GM12878 (cell line): ENCODE measurements around the gene E2F1. TPM values are rescaled to one million over a fixed set of nuclear protein-coding genes. Genes with fewer than 3 reads are reported as not detected.

Experiments
- ATAC-seq: fragments of 200-7000 bp; cut with Tn5 transposase; 3 replicates; pipeline ENCODE4 v1.9.1; 2020; ENCODE audit warnings: mild to moderate bottlenecking, moderate library complexity
- BruUV-seq: library from RNA; stranded (reverse); fragments of 400-500 nt; replicated peaks from 2 replicates; lab custom pipeline; 2021; lab: Mats Ljungman, UMichigan
- CTCF ChIA-PET: fragments of 300-600 bp; sonication (Branson Sonifier 250); formaldehyde crosslinking; extraction: SDS; loops from one replicate; lab custom pipeline; 2021; ENCODE audit warnings: inconsistent platforms; lab: Yijun Ruan, JAX
- POLR2A ChIA-PET: fragments of 350-600 bp; formaldehyde crosslinking; extraction: SDS; loops from one replicate; lab custom pipeline; 2021; ENCODE audit warnings: inconsistent platforms; lab: Charles Lee
- RAD21 ChIA-PET: fragments of 300-600 bp; sonication (Branson Sonifier 250); formaldehyde crosslinking; loops from one replicate; lab custom pipeline; 2023; ENCODE audit warnings: antibody characterized with exemption; ENCODE audit not compliant: unreplicated experiment; lab: Charles Lee
- SMC1A ChIA-PET: fragments of 300-600 bp; sonication (Branson Sonifier 250); formaldehyde crosslinking; loops from one replicate; lab custom pipeline; 2023; ENCODE audit not compliant: unreplicated experiment, uncharacterized antibody; lab: Charles Lee
- DNase-seq: peaks from one replicate; pipeline ENCODE4 v3.0.0-alpha.2; 2011; ENCODE audit warnings: low read depth, low spot score
- FAIRE-seq: peaks from 3 replicates; lab custom pipeline; 2011; peaks lifted over from hg19 to GRCh38; lab: Jason Lieb, UNC
- H2AFZ ChIP-seq: 2 replicates; pipeline ENCODE4 v1.6.0; 2011; ENCODE audit warnings: low read depth, low read length, control low read depth; ENCODE audit not compliant: control insufficient read depth
- H3K27ac ChIP-seq: 2 replicates; pipeline ENCODE4 v1.5.1; 2011; ENCODE audit warnings: control low read depth; ENCODE audit not compliant: control insufficient read depth, insufficient read depth
- H3K27me3 ChIP-seq, 2 experiments: replicated peaks in 1 of 2; 2 replicates each; pipeline versions ENCODE4 v1.6.0 to v1.6.1; 2011; ENCODE audit warnings: low read length in 1 of 2; ENCODE audit not compliant: control insufficient read depth in 2 of 2, insufficient read depth in 2 of 2
- H3K36me3 ChIP-seq, 2 experiments: 2 replicates each; pipeline ENCODE4 v1.5.1; 2011; ENCODE audit warnings: low read length in 1 of 2; ENCODE audit not compliant: control insufficient read depth in 2 of 2, insufficient read depth in 2 of 2
- H3K4me1 ChIP-seq: 2 replicates; pipeline ENCODE4 v1.6.1; 2011; ENCODE audit warnings: mild to moderate bottlenecking, low read length, moderate library complexity, mixed read lengths; ENCODE audit not compliant: control insufficient read depth, insufficient read depth
- H3K4me2 ChIP-seq: 2 replicates; pipeline ENCODE4 v1.6.0; 2011; ENCODE audit warnings: control low read depth; ENCODE audit not compliant: control insufficient read depth, insufficient read depth
- H3K4me3 ChIP-seq: fragments of 200-600 bp; sonication (generic); 2 replicates; pipeline ENCODE4 v1.5.1; 2016
- H3K79me2 ChIP-seq: 2 replicates; pipeline ENCODE4 v1.6.0; 2011; ENCODE audit warnings: low read length; ENCODE audit not compliant: control insufficient read depth, insufficient read depth
- H3K9ac ChIP-seq: 2 replicates; pipeline ENCODE4 v1.8.0; 2011; ENCODE audit warnings: low read length, control low read depth, mixed read lengths; ENCODE audit not compliant: control insufficient read depth, insufficient read depth
- H3K9me3 ChIP-seq: replicated peaks from 3 replicates; pipeline ENCODE4 v1.5.1; 2011; ENCODE audit warnings: mild to moderate bottlenecking, low read length; ENCODE audit not compliant: control insufficient read depth, insufficient read depth
- H4K20me1 ChIP-seq: 2 replicates; pipeline ENCODE4 v1.6.0; 2011; ENCODE audit not compliant: control insufficient read depth, insufficient read depth
- NFYA ChIP-seq: IDR thresholded peaks from 2 replicates; pipeline ENCODE4 v1.6.1; 2011; ENCODE audit warnings: low read depth, mild to moderate bottlenecking, low read length, improper control_type of control experiment, borderline replicate concordance
- RAD21 ChIP-seq: IDR thresholded peaks from 2 replicates; pipeline ENCODE4 v1.6.1; 2011; ENCODE audit warnings: mild to moderate bottlenecking, low read depth, low read length, moderate library complexity; ENCODE audit not compliant: insufficient read depth
- SPI1 ChIP-seq: IDR thresholded peaks from 2 replicates; pipeline ENCODE4 v1.6.1; 2011; ENCODE audit warnings: low read depth, mild to moderate bottlenecking, low read length, moderate library complexity, borderline replicate concordance; ENCODE audit not compliant: insufficient read depth
- SRF ChIP-seq, 2 experiments: IDR thresholded peaks; 2 replicates each; pipeline ENCODE4 v1.6.1; 2011; ENCODE audit warnings: low read depth in 2 of 2, low read length in 2 of 2, mild to moderate bottlenecking in 1 of 2, moderate library complexity in 1 of 2
- SUZ12 ChIP-seq: fragments of 200-600 bp; sonication (generic); IDR thresholded peaks from one replicate; pipeline ENCODE4 v1.6.1; 2018; ENCODE audit warnings: antibody characterized with exemption, mild to moderate bottlenecking; ENCODE audit not compliant: unreplicated experiment
- TARDBP ChIP-seq: IDR thresholded peaks from 2 replicates; pipeline ENCODE4 v1.6.1; 2016; ENCODE audit warnings: borderline replicate concordance
- TBL1XR1 ChIP-seq: IDR thresholded peaks from 2 replicates; pipeline ENCODE4 v1.6.1; 2012; ENCODE audit warnings: low read depth, low read length, improper control_type of control experiment
- ZNF274 ChIP-seq: IDR thresholded peaks from one replicate; pipeline ENCODE4 v1.8.0; 2011; ENCODE audit not compliant: insufficient read length, insufficient read depth
- WGBS: methylation state at CpG from one replicate; pipeline ENCODE4 v1.1.6; 2016; ENCODE audit warnings: low lambda C conversion rate; ENCODE audit not compliant: insufficient replicate concordance, insufficient coverage; ENCODE audit errors: missing lambda C conversion rate; 5-methylcytosine and 5-hydroxymethylcytosine counted together
- in situ Hi-C: fragments of 300-500 bp; cut with MboI; formaldehyde crosslinking; loops from 9 replicates; pipeline ENCODE4 v1.14.3; 2018; ENCODE audit warnings: mixed read lengths
- intact Hi-C: fragments of 100-400 bp; cut with micrococcal nuclease; formaldehyde crosslinking; loops from one replicate; pipeline ENCODE4 v1.14.2; 2022; ENCODE audit not compliant: unreplicated experiment
- polyA plus RNA-seq, 11 experiments: library from polyadenylated mRNA; depleted of rRNA in 4 of 11; unstranded in 6 of 11; stranded (reverse) in 5 of 11; fragments of >200 nt; fragmentation: Nextera tagmentation in 4 of 11; fragmentation: Illumina TruSeq in 1 of 11; extraction: Ambion mirVana in 4 of 11; extraction: Trizol in 1 of 11; gene quantifications; 1 replicate in 1 of 11; 2 replicates in 10 of 11; pipeline versions ENCODE4 v1.2.1 to v1.2.3, GENCODE V29; 2011 to 2016; ENCODE audit warnings: inconsistent platforms in 2 of 11, missing spikeins in 2 of 11, low read depth in 1 of 11
- total RNA-seq, 4 experiments: library from RNA; depleted of rRNA in 3 of 4; stranded (reverse); fragments of >200 nt in 3 of 4; fragmentation: Illumina TruSeq in 1 of 4; extraction: Trizol in 1 of 4; gene quantifications; 2 replicates each; pipeline versions ENCODE4 v1.2.1 to v1.2.3, GENCODE V29; 2013 to 2021
- TF ChIP-seq, protein P1 (sequence below): fragments of 450-650 bp; IDR thresholded peaks from 2 replicates; pipeline ENCODE4 v1.6.1; 2017; ENCODE audit warnings: mild to moderate bottlenecking
- TF ChIP-seq, protein P2 (sequence below), 3 experiments: IDR thresholded peaks in 2 of 3; conservative IDR thresholded peaks in 1 of 3; 2 replicates each; pipeline ENCODE4 v1.5.1; 2011; ENCODE audit warnings: low read depth in 3 of 3, low read length in 3 of 3, mild to moderate bottlenecking in 3 of 3, control low read depth in 2 of 3, moderate library complexity in 2 of 3, inconsistent platforms in 1 of 3, mixed read lengths in 1 of 3; ENCODE audit not compliant: control insufficient read depth in 2 of 3, insufficient read depth in 1 of 3; ENCODE audit errors: extremely low read depth in 1 of 3

E2F1 gene
- total and polyA plus RNA-seq, 10 of the 15 experiments (the other 5 are each of a cell fraction or from before 2014, with no cell fraction given) = 0.29 to 50.2 (median 19.7) TPM

DNA sequence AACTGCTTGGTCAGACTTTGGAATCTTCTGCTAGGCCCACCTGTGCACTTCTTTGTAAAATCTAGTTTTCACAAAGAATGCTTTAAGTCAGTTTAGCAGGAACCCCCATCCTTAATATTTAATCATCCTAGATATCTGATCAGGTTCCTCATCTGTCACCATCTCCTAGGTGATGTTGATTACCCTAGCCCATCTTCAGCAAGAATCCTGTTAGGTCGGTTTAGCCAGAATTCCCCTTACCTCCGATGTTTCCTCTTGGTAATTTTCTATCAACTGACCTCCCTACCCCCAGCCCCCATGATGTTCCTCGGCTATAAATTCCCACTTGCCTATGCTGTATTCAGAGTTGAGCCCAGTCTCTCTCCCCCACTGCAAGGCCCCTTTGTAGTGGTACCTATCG lies 42.9 kb upstream of the E2F1 start:
- ATAC-seq (no peak), DNase-seq (no peak), FAIRE-seq (no peak)
- no peaks in the 10 kb centered on the region for H3K9me3 ChIP-seq
- ChIA-PET CTCF (no interaction called here), POLR2A (no interaction called here), RAD21 (no interaction called here), SMC1A (interaction anchor here (0.7 kb wide), 1 partner anchor 9 kb away, joined by 3 read pairs; the partner anchor contains the start of gene PXMP4)
- H2AFZ ChIP-seq = no peak overlapping the region
- BruUV-seq = no TSS peak
- intact Hi-C loops (no loop called here), in situ Hi-C loops (no loop called here)
- 59% methylated on average over 4 of the region's 4 CpGs for WGBS
- H3K4me1 ChIP-seq = peaks cover 7% of the 10 kb centered on the region
- H3K27ac ChIP-seq = no peak overlapping the region
- H4K20me1 ChIP-seq = no peaks in the 10 kb centered on the region
- no peak overlapping the region for H3K9ac ChIP-seq
- H3K79me2 ChIP-seq = peaks cover 1% of the 10 kb centered on the region
- no peaks in the 10 kb centered on the region for H3K27me3 ChIP-seq
- no peak overlapping the region for H3K4me2 ChIP-seq
- H3K4me3 ChIP-seq = no peak overlapping the region
- TF ChIP-seq, protein P1, sequence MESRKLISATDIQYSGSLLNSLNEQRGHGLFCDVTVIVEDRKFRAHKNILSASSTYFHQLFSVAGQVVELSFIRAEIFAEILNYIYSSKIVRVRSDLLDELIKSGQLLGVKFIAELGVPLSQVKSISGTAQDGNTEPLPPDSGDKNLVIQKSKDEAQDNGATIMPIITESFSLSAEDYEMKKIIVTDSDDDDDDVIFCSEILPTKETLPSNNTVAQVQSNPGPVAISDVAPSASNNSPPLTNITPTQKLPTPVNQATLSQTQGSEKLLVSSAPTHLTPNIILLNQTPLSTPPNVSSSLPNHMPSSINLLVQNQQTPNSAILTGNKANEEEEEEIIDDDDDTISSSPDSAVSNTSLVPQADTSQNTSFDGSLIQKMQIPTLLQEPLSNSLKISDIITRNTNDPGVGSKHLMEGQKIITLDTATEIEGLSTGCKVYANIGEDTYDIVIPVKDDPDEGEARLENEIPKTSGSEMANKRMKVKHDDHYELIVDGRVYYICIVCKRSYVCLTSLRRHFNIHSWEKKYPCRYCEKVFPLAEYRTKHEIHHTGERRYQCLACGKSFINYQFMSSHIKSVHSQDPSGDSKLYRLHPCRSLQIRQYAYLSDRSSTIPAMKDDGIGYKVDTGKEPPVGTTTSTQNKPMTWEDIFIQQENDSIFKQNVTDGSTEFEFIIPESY = no peak
- no peak for TF ChIP-seq TBL1XR1
- H3K36me3 ChIP-seq = no peaks in the 10 kb centered on the region

DNA sequence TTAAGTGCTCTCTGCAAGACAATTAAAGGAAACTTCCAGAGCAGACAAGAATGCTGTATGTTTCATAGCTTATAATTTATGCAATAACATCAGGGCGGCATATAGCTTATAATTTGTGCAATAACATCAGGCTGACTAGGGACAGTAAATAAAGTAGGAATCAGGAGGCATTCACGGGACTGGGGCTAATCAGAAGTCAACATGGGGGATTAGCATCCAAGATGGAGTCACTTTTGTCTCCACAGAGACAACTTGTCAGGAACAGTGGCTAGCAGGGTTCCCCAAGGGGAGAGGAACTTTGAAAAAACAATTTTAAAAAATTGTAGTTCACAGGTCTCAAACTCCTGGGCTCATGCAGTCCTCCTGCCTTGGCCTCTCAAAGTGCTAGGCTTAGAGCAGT lies 42.3 kb upstream of the E2F1 start:
- CTCF ChIA-PET = interaction anchor here (0.5 kb wide), 1 partner anchor 274 kb away, joined by 3 read pairs; no protein-coding TSS in a partner anchor
- no TSS peak for BruUV-seq
- 69% methylated on average over 2 of the region's 2 CpGs for WGBS
- Histone ChIP-seq H3K9me3 (no peaks in the 10 kb centered on the region), H3K4me2 (no peak overlapping the region), H2AFZ (no peak overlapping the region), H4K20me1 (no peaks in the 10 kb centered on the region), H3K4me3 (no peak overlapping the region), H3K9ac (no peak overlapping the region), H3K36me3 (no peaks in the 10 kb centered on the region), H3K27ac (no peak overlapping the region), H3K79me2 (peaks cover under 1% of the 10 kb centered on the region), H3K4me1 (peaks cover 2% of the 10 kb centered on the region), H3K27me3 (no peaks in the 10 kb centered on the region)
- TF ChIP-seq, protein P2, sequence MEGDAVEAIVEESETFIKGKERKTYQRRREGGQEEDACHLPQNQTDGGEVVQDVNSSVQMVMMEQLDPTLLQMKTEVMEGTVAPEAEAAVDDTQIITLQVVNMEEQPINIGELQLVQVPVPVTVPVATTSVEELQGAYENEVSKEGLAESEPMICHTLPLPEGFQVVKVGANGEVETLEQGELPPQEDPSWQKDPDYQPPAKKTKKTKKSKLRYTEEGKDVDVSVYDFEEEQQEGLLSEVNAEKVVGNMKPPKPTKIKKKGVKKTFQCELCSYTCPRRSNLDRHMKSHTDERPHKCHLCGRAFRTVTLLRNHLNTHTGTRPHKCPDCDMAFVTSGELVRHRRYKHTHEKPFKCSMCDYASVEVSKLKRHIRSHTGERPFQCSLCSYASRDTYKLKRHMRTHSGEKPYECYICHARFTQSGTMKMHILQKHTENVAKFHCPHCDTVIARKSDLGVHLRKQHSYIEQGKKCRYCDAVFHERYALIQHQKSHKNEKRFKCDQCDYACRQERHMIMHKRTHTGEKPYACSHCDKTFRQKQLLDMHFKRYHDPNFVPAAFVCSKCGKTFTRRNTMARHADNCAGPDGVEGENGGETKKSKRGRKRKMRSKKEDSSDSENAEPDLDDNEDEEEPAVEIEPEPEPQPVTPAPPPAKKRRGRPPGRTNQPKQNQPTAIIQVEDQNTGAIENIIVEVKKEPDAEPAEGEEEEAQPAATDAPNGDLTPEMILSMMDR (IDR thresholded peaks at IDR 0.05 in 2 of 3, conservative IDR thresholded peaks at IDR 0.05 in 1 of 3; ENCODE audit: control insufficient read depth in 2 of 3, extremely low read depth in 1 of 3, insufficient read depth in 1 of 3, low read depth in 3 of 3, low read length in 3 of 3) = no peak
- no peak for TF ChIP-seq RAD21
- no peak for TF ChIP-seq ZNF274
- no peak for TF ChIP-seq SUZ12
- no peak for TF ChIP-seq NFYA
- no peak for TF ChIP-seq SRF (IDR thresholded peaks at IDR 0.05; ENCODE audit: low read depth in 2 of 2, low read length in 2 of 2)
- TF ChIP-seq SPI1 = no peak
- no peak for TF ChIP-seq TARDBP
- POLR2A ChIA-PET = no interaction called here
- no peak for DNase-seq
- SMC1A ChIA-PET = no interaction called here
- RAD21 ChIA-PET = interaction anchor here (1.0 kb wide), 1 partner anchor 8 kb away, joined by 3 read pairs; the partner anchor contains the start of gene PXMP4
- ATAC-seq = no peak
- intact Hi-C loops = no loop called here
- FAIRE-seq = no peak
- in situ Hi-C loops = no loop called here
